Vagina (tissue), 2 donors: Measurements from ENCODE around the gene PC. TPM values are rescaled to one million over a fixed set of nuclear protein-coding genes. Genes with fewer than 3 reads are reported as not detected.

Source experiments
- DNase-seq, 2 donors: peaks; one replicate each; pipeline ENCODE4 v3.0.0-alpha.2; 2017; ENCODE audit errors: extremely low spot score in 2 of 2
- H3K27ac ChIP-seq: fragments of 200-600 bp; sonication (generic); one replicate; pipeline ENCODE4 v1.5.1; 2019
- H3K27me3 ChIP-seq: fragments of 200-600 bp; sonication (generic); one replicate; pipeline ENCODE4 v1.5.1; 2019
- H3K36me3 ChIP-seq, 2 donors: fragments of 200-600 bp; sonication (generic); one replicate each; pipeline ENCODE4 v1.5.1; 2017 to 2019
- H3K4me1 ChIP-seq: fragments of 200-600 bp; sonication (generic); one replicate; pipeline ENCODE4 v1.5.1; 2019
- H3K4me3 ChIP-seq, 2 donors: fragments of 200-600 bp; sonication (generic); 1 replicate in 1 of 2; 2 replicates in 1 of 2; pipeline ENCODE4 v1.5.1; 2016 to 2019
- H3K9me3 ChIP-seq: fragments of 200-600 bp; sonication (generic); one replicate; pipeline ENCODE4 v1.5.1; 2019
- POLR2A ChIP-seq, 2 donors: fragments of 450-650 bp; IDR thresholded peaks; one replicate each; pipeline ENCODE4 v1.6.1; 2017; ENCODE audit warnings: antibody characterized with exemption in 2 of 2, mild to moderate bottlenecking in 2 of 2, moderate library complexity in 2 of 2
- POLR2AphosphoS5 ChIP-seq, 2 donors: sonication (generic); formaldehyde crosslinking; IDR thresholded peaks; one replicate each; pipeline ENCODE4 v1.9.0; 2017; ENCODE audit warnings: antibody characterized with exemption in 2 of 2, mild to moderate bottlenecking in 2 of 2, low read depth in 1 of 2; ENCODE audit not compliant: insufficient read depth in 1 of 2
- intact Hi-C: fragments of 100-400 bp; cut with DNase I; formaldehyde crosslinking; loops from one replicate; pipeline ENCODE4 v1.15.1; 2023
- total RNA-seq: library from RNA; depleted of rRNA; stranded (reverse); fragments of >200 nt; gene quantifications from one replicate; pipeline ENCODE4 v1.2.3, GENCODE V29; 2016
- TF ChIP-seq, protein P1 (sequence below), 3 experiments: fragments of 450-650 bp in 2 of 3; fragments of 200-600 bp in 1 of 3; sonication (generic) in 1 of 3; IDR thresholded peaks; one replicate each; pipeline ENCODE4 v1.5.1; 2017 to 2019; ENCODE audit warnings: antibody characterized with exemption in 3 of 3, mild to moderate bottlenecking in 2 of 3, moderate library complexity in 2 of 3

The PC gene
- total RNA-seq, 1 donor from 2014 or later, result 34.1 TPM

DNA sequence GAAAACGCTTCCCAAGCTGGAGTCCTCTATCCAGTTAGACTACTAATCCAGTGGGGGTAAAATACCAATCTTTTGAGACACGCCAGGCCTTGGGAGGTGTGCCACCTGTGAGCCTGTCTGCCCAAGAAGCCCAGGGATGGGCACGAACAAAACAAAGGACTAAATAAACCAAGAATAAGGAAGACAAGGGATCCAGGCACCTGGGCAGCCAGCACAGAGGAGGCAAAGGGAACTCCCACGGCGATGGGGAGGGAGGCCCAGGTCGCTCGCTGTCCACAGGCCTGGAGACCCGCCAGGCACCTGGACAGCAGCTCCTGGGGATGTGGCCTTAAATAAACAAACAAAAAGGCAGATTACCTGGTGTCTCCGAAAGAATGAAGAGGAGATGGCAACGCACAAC, 69.9 kb downstream of the PC start:
- no peak overlapping the region for H3K27ac ChIP-seq
- TF ChIP-seq POLR2AphosphoS5 (IDR thresholded peaks at IDR 0.05; ENCODE audit: insufficient read depth in 1 of 2, low read depth in 1 of 2) (no peak), POLR2A (IDR thresholded peaks at IDR 0.05) (no peak)
- TF ChIP-seq, protein P1, sequence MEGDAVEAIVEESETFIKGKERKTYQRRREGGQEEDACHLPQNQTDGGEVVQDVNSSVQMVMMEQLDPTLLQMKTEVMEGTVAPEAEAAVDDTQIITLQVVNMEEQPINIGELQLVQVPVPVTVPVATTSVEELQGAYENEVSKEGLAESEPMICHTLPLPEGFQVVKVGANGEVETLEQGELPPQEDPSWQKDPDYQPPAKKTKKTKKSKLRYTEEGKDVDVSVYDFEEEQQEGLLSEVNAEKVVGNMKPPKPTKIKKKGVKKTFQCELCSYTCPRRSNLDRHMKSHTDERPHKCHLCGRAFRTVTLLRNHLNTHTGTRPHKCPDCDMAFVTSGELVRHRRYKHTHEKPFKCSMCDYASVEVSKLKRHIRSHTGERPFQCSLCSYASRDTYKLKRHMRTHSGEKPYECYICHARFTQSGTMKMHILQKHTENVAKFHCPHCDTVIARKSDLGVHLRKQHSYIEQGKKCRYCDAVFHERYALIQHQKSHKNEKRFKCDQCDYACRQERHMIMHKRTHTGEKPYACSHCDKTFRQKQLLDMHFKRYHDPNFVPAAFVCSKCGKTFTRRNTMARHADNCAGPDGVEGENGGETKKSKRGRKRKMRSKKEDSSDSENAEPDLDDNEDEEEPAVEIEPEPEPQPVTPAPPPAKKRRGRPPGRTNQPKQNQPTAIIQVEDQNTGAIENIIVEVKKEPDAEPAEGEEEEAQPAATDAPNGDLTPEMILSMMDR (IDR thresholded peaks at IDR 0.05), result no peak
- no peak for DNase-seq
- no peak overlapping the region for H3K4me3 ChIP-seq
- peaks cover 5% of the 10 kb centered on the region for H3K4me1 ChIP-seq
- H3K9me3 ChIP-seq, result no peaks in the 10 kb centered on the region
- intact Hi-C loops, result no loop called here
- H3K36me3 ChIP-seq, result no peaks in the 10 kb centered on the region
- H3K27me3 ChIP-seq, result no peaks in the 10 kb centered on the region

DNA sequence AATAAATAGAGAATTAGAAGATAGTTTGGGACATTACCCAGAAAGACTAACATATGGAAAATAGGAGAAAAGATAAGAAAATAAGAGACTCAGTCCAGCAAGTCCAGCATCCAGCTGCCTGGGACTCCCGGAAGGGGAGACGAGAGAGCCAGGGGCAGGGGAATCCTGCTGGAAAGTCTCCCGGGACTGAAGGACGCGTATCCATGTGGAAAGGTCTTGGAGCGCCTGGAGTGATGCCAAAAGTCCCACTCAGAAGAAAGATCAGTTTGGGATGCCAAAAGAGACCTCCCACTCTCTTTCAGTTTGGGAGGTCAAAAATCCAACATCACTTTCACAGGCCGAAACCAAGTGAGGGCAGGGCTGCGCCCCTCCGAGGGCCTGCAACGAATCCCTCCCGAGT, 70.7 kb downstream of the PC start:
- Histone ChIP-seq H3K4me3 (no peak overlapping the region), H3K4me1 (peaks cover 12% of the 10 kb centered on the region), H3K27me3 (no peaks in the 10 kb centered on the region), H3K9me3 (no peaks in the 10 kb centered on the region), H3K36me3 (no peaks in the 10 kb centered on the region), H3K27ac (no peak overlapping the region)
- TF ChIP-seq, protein P1 (IDR thresholded peaks at IDR 0.05), result no peak
- TF ChIP-seq POLR2A (IDR thresholded peaks at IDR 0.05), result no peak
- TF ChIP-seq POLR2AphosphoS5 (IDR thresholded peaks at IDR 0.05; ENCODE audit: insufficient read depth in 1 of 2, low read depth in 1 of 2), result no peak
- intact Hi-C loops, result no loop called here
- no peak for DNase-seq

DNA sequence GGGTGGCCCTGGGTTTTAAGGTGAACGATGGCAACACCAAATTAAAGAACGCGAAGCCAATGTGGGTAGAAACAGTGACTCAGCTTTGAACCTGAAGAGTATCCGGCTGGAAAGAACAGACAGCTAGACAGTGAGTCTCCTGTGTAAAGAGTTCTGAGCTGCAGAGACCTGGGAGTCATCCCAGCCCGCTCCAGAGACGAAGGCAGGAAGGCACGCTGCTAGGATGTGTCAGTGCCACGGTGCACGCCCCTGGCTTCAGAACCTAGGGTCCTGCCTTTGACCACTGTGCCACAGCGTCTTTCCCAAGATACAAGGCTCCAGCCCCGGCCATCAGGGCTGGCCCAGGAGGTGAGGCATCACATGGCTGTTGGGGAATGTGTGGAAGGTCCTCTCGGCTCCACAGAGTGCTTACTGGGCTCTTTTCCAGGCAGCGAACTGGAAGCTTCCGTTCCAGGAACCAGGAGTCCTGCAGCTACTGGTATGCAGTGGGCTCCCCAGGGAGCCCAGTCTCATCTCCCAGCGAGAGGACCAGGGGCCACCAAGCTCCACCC, 71.4 kb downstream of the PC start:
- H3K4me3 ChIP-seq, result no peak overlapping the region
- no peak for TF ChIP-seq POLR2A (IDR thresholded peaks at IDR 0.05)
- no peak for TF ChIP-seq POLR2AphosphoS5 (IDR thresholded peaks at IDR 0.05; ENCODE audit: insufficient read depth in 1 of 2, low read depth in 1 of 2)
- TF ChIP-seq, protein P1 (IDR thresholded peaks at IDR 0.05), result no peak
- no peak overlapping the region for H3K27ac ChIP-seq
- DNase-seq, result no peak
- peaks cover 16% of the 10 kb centered on the region for H3K4me1 ChIP-seq
- intact Hi-C loops, result no loop called here
- H3K9me3 ChIP-seq, result no peaks in the 10 kb centered on the region
- H3K27me3 ChIP-seq, result no peaks in the 10 kb centered on the region
- no peaks in the 10 kb centered on the region for H3K36me3 ChIP-seq

DNA sequence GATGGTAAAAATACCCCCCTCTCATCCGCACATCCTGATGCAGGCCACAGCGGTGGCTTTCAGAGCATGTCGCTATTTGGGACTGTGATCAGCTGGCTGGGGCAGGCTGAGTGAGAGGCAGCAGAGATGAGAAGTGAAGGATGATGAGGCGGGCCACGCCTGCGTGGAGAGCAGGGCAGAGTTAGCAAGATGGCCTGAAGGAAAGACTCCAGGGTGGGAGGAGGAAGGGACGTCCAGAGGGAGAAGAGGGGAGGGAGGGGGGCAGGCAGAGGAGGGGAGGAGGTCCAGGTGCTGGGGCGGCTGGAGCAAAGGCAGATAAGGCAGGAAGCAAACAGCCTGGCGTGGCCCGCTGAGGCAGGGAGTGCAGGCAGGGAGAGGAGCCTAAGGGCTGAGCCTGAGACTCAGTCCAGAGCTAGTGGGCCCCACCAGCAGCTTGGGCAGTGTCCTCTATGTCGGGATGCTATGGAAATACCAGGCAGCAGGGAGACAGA, 72.2 kb downstream of the PC start:
- intact Hi-C loops, result no loop called here
- no peak overlapping the region for H3K27ac ChIP-seq
- H3K9me3 ChIP-seq, result no peaks in the 10 kb centered on the region
- H3K4me3 ChIP-seq, result no peak overlapping the region
- no peaks in the 10 kb centered on the region for H3K27me3 ChIP-seq
- DNase-seq, result no peak
- no peak for TF ChIP-seq POLR2AphosphoS5 (IDR thresholded peaks at IDR 0.05; ENCODE audit: insufficient read depth in 1 of 2, low read depth in 1 of 2)
- no peak for TF ChIP-seq POLR2A (IDR thresholded peaks at IDR 0.05)
- TF ChIP-seq, protein P1 (IDR thresholded peaks at IDR 0.05), result no peak
- H3K36me3 ChIP-seq, result no peaks in the 10 kb centered on the region
- peaks cover 21% of the 10 kb centered on the region for H3K4me1 ChIP-seq

DNA sequence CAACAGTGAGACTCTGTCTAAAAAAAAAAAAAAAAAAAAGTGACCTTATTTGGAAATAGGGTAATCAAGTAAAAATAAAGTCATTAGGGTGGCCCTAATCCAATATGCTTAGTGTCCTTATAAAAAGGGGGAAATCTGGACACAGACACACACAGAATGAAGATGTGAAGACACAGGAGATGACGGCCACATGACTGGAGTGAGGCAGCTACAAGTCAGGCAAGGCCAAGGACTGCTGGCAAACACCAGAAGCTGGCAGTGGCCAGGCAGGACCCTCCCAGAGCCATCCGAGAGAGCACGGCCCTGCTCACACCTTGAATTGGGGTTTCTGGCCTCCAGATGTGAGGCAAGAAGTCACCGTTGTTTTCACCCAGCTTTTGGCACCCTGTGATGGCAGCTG, 72.7 kb downstream of the PC start:
- Histone ChIP-seq H3K36me3 (no peaks in the 10 kb centered on the region), H3K4me3 (no peak overlapping the region), H3K4me1 (peaks cover 26% of the 10 kb centered on the region), H3K9me3 (no peaks in the 10 kb centered on the region), H3K27me3 (no peaks in the 10 kb centered on the region), H3K27ac (no peak overlapping the region)
- intact Hi-C loops, result no loop called here
- DNase-seq, result no peak
- TF ChIP-seq POLR2A (IDR thresholded peaks at IDR 0.05) (no peak), POLR2AphosphoS5 (IDR thresholded peaks at IDR 0.05; ENCODE audit: insufficient read depth in 1 of 2, low read depth in 1 of 2) (no peak)
- TF ChIP-seq, protein P1 (IDR thresholded peaks at IDR 0.05), result no peak
